HG03575 (cell line): ENCODE data around the gene PSMA7.
"Not testable (repeated sequence)": the region's sequence is repeated elsewhere in the genome, so short reads cannot be mapped to it uniquely, and the experiment has no call there.

Experiments used
- ATAC-seq: cut with Tn5 transposase; IDR thresholded peaks from one replicate; pipeline ENCODE4 v1.9.1; 2021; ENCODE audit not compliant: unreplicated experiment, insufficient number of reproducible peaks, low FRiP score; ENCODE audit errors: extremely low read depth

The PSMA7 gene

GRCh38 chr20:62157387-62158087 lies 14.3 kb upstream of the PSMA7 start:
- ATAC-seq, result no peak

DNA sequence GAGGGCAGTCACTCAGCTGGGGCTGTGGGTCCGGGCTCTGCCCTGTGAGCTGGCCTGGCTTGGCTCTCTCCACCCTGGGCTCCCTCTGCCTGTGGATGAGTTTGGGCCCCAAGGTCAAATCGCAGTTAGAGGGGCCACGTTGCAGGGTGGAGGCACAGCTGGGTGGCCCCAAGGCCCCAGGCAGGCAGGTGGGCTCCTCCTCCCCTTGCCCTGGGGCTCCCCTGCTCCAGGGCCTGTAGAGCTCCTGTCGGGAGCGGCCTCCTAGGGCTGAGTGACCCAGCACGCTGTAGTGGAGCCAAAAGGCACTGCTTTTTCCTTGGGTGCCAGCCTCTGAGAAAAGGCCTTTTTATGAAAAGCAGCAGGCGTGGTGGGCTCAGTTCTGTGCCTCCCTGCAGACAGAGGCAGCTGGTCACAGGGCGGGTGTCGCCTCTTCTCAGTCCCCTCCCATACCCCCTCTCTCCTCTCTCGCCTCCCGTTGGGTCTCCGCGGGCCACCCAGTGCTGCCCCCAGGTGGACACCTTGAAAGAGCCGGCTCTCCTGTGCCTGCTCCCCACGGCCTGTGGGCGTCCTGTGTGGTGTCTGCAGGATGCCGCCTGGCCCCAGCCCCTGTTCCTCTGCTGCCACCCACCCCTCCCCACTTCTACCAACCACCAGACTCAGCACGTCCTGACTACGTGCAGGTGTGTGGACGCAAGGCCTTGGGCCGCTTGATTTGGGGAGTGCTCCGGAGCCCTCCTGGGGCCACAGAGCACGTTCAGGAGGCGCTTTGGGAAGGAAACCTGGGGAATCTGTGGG lies 13.6 kb upstream of the PSMA7 start:
- ATAC-seq, result no peak

GRCh38 chr20:62156254-62156556 lies 13.0 kb upstream of the PSMA7 start:
- ATAC-seq, result no peak

DNA sequence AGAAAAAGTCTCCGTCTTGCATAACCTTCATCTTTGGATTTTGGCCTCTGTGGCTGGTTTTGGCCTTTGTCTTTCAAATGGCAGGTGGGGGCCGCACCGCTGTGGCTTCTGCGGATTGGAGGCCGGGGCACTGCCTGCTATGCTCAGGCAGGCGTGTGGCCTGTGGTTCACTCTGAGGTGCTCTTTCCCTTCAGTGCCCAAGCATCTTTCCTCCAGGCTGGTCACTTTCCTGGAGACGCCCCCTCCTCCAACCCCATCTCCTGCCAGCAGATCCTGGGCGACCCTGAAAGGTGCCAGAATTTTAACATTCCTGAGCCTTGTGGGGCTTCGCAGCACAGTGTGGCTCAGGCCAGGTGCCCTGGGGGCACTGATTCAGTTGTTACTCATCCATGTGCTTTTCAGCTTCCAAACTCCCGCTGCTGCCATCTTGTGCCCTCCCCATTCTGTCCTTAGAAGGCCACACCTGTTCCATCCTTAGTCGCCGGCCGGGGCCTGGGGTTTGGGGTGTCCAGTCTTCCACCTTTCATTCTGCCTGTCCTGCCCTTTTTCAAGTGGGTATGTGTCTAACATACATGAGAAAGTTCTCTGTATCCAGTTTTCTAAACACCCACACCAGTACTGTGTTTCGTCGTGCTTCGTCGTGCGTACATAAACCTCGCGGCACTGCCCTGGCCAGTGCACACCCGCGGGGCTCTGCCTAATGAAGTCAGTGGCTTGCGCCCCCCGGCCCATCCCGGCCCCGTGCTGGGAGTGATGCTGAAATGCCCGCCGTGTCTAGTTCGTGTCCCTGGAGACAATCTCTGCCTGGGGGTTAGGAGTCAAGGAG lies 12.4 kb upstream of the PSMA7 start:
- ATAC-seq, result no peak

DNA sequence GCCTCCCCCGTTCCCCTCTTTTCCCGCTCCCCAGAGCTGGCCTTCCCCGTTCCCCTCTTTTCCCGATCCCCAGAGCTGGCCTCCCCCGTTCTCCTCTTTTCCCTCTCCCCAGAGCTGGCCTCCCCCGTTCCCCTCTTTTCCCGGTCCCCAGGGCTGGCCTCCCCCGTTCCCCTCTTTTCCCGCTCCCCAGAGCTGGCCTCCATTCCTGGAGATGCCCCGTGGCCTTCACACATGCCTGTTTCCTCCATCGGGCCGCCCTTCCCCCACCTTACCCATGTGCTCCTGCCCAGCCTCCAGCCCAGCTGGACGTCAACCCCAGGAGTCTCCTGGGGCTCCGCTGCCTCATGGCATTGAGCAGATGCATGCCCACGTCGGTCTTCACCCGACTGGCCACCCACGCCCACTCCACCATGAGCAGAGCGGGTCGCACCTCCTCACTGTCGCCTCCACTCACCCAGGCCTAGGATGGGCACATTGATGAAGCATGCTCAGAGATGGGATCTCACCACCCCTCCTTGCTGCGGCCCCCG lies 8.7 kb upstream of the PSMA7 start:
- ATAC-seq, result no peak

DNA sequence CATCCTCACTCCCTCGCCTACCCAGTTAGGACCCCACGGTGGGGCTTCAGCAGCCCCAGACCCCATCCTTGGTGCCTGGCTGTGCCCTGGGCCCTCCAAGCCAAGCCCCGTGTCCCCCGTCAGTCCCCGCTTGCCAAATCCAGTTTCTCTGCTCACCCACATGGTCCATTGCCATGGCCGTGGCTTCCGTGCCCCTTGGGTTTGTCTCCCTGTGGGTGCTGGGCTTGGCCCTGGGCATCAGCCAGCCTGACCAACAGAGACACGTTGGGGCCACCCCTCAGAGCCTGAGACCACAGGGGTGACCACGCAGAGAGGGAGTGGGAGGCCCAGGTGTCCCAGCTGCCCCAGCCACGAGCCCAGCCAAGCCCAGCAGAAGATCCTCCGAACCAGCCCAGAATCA lies 8.0 kb upstream of the PSMA7 start:
- ATAC-seq, result no peak

DNA sequence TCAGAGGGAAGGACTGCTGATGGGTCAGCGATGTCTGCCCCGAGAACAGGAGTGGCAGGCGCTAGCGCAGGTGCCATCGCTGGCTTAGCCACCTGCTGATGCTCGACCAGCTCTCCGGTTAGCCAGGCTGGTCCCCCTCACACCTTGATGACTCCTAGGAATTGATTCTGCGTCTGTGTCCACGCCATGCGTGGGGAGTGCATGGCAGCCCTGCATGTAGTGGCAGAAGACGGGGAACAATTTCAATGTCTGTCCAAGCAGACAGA lies 7.0 kb upstream of the PSMA7 start:
- no peak for ATAC-seq

- ATAC-seq, result no peak
Observed at GRCh38 chr20:62149532-62150309, 6.5 kb upstream of the PSMA7 start.

- no peak for ATAC-seq
Observed at GRCh38 chr20:62148908-62149314, 5.7 kb upstream of the PSMA7 start.

DNA sequence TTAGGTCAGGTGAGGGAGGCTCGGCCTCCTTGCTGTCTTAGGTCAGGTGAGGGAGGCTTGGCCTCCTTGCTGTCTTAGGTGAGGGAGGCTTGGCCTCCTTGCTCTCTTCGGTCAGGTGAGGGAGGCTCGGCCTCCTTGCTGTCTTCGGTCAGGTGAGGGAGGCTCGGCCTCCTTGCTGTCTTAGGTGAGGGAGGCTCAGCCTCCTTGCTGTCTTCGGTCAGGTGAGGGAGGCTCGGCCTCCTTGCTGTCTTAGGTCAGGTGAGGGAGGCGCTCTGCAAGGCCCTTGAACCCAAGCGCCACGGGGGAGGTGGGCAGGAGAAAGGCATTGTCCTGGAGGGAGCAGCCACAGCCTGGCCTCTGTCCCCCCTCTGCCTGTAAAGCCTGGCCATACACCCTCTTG lies 5.2 kb upstream of the PSMA7 start:
- not testable (repeated sequence) for ATAC-seq

DNA sequence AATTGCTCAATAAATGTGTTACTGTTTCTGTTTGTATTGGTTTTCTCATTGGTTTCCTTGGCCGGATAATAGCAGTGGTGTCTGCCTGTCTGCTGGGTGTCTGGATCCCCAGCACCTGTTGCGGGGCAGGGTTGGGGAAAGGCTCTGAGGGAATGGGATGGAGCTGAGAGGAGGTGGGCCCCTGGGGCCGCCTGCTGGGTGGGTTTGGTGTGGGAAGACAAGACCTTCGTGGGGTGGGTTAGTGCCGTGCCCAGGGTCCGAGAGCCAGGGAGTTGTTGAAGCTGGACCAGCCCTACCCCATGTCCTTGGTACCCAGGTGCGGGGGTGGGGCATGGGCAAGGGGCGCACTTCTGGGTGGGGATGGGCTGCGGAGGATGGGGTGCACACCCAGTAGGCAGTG lies 4.3 kb upstream of the PSMA7 start:
- no peak for ATAC-seq

DNA sequence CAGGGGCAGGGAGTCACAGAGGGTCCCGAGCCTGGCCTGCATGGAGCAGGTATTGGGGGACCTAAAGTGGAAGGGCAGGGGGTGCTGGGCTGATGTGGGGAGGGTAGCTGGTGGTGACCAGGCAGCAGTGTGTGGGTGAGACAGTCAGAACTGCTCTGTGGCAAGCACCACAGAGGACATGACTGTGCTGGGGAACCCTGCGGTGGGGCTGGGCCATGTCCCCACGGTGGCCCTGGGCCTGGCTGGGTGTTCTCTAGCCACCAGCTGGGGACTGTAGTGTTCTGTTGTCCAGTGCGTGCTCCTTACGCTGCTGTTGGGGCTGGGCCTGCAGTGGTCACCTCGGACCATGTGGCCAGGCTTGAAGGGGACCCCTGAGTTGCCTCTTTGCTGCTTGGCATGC lies 3.9 kb upstream of the PSMA7 start:
- ATAC-seq, result no peak

DNA sequence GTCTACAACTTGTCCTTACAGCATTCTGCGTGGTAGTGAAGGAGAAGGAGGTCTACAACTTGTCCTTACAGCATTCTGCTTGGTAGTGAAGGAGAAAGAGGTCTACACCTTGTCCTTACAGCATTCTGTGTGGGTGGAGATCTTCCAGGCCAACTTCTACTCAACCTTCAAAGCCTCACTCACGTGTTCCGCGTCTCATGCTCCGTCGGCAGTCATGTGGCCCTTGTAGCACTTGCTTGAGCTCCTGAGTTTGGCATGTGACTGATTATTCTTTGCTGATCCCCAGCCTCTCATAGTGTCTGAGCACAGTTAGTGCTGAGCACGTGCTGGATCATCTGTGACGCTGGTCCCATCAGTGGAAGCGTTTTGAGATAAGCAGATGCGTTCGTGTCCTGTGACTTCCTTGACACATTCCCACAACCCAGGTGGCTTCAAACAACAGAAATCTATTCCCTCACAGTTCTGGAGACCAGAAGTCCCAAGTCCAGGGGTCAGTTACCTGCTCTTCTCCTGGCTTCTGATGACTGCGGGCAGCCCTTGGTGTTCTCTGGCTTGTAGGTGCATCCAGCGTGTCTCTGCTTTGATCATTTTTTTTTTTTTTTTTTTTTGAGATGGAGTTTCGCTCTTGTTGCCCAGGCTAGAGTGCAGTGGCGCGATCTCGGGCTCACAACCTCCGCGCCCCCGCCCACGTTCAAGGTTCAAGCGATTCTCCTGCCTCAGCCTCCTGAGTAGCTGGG lies 3.0 kb upstream of the PSMA7 start:
- ATAC-seq, result no peak

DNA sequence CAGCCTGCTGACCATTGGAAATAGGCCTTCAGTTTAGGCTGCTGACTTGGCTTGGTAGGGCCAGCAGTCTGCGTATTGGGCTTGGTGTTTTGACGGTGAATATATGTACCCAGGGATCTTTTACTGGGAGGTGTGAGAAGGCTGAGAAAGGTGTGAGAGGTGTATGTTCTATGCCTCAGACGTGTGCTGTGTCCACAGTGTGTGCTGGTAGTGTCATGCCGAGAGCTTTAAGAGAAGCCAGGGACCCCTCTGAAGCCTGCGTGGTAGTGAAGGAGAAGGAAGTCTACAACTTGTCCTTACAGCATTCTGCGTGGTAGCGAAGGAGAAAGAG lies 2.5 kb upstream of the PSMA7 start:
- ATAC-seq, result no peak

- ATAC-seq, result no peak
Observed at GRCh38 chr20:62143957-62144825, 997 bp upstream of the PSMA7 start.

GRCh38 chr20:62142252-62143080 lies 728 bp downstream of the PSMA7 start:
- no peak for ATAC-seq
